HUES6 (cell line): ENCODE results near the gene MS4A10.
A peak's percentile ranks its signal among the peaks of the same experiment; 100 is the strongest.

Experiments used
- H3K27ac ChIP-seq: 2 replicates; pipeline ENCODE4 v1.7.0; 2013; ENCODE audit warnings: low read depth, mild to moderate bottlenecking, low read length, inconsistent platforms
- H3K27me3 ChIP-seq: 2 replicates; pipeline ENCODE4 v1.6.1; 2013; ENCODE audit warnings: low read length; ENCODE audit not compliant: control insufficient read depth, insufficient read depth
- H3K36me3 ChIP-seq: 2 replicates; pipeline ENCODE4 v1.6.1; 2013; ENCODE audit warnings: low read length; ENCODE audit not compliant: control insufficient read depth, insufficient read depth
- H3K4me1 ChIP-seq: 2 replicates; pipeline ENCODE4 v1.6.1; 2013; ENCODE audit warnings: low read length; ENCODE audit not compliant: control insufficient read depth, insufficient read depth
- H3K4me3 ChIP-seq: 2 replicates; pipeline ENCODE4 v1.5.1; 2013; ENCODE audit warnings: low read depth, low read length
- H3K9ac ChIP-seq: one replicate; pipeline ENCODE4 v1.6.1; 2013; ENCODE audit warnings: mild to moderate bottlenecking, low read length
- H3K9me3 ChIP-seq: 2 replicates; pipeline ENCODE4 v1.6.1; 2013; ENCODE audit warnings: low read depth, low read length; ENCODE audit not compliant: control insufficient read depth, insufficient read depth

The MS4A10 gene

DNA sequence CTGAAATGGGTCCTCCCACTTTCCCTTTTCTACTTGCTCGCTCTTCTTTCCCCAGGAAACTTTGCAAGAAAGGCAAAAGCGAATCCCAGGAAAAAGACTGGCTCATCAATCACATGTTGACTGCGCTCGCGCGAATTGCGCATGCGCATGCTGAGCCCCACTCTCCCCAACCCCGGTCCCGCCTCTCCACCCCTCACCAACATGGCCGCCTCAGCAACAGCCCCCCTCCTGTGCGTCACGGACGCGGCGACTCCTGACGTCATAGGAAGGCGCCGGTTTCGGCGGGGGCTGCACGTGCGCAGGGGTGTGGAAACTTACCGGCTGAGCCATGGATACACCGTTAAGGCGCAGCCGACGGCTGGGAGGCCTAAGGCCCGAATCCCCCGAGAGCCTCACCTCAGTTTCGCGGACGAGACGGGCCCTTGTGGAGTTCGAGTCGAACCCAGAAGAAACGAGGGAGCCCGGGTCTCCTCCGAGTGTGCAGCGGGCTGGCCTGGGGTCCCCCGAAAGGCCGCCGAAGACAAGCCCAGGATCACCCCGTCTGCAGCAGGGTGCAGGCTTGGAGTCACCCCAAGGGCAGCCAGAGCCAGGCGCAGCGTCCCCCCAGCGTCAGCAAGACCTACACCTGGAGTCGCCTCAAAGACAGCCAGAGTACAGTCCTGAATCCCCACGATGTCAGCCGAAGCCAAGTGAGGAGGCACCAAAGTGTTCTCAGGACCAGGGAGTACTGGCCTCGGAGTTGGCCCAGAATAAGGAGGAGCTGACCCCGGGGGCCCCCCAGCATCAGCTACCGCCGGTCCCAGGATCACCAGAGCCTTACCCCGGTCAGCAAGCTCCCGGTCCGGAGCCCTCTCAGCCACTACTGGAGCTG is 56.9 kb downstream of the MS4A10 start, which contains the start of gene CCDC86:
Gene CCDC86 (plus strand): TSS at position 317 of the 871 bp plus-strand sequence. CDS start 12 bp downstream, at position 329.
- Histone ChIP-seq H3K9ac (peak within 1 kb of the TSS; percentile 92), H3K4me3 (peak within 1 kb of the TSS; percentile 92)

DNA sequence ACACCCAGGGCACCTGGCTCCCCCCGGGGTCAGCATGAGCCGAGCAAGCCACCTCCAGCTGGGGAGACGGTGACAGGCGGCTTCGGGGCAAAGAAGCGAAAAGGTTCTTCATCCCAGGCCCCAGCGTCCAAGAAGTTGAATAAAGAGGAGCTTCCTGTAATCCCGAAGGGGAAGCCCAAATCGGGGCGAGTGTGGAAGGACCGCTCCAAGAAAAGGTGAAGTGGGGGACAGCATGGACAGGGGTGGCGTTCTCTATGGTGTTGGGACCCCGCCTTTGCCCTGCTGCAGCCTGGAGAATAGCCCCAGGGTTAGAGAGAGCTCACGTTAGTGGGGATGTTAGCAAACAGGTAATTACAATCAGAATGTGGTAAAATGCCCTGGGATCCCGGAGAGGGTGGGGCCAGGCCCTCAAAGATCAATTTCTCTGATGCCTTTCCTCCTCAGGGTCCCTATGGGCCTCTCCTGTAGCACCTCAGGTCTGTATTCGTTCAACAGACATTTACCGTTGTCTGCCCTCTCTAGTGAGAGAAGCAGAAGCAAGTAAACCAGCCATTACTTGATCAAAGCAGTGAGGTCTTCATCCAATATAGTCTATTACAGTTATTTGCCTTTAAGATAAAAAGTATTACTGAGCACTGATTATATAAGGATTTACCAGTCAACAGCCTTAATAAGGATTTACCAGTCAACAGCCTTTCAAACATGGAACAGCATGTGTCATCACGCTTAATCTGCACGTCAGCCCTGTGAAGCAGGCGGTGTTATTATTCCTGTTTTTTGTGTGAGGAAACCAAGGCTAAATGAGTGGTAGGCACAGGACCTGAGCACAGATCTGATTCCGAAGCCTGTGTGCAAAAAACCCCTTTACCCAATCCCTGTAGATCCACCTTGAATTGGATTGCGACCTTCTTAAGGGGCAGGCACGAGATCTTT is 57.8 kb downstream of the MS4A10 start:
- Histone ChIP-seq H3K27me3 (no peaks in the 10 kb centered on the region), H3K9ac (peak overlapping the region; percentile 92), H3K9me3 (no peaks in the 10 kb centered on the region), H3K4me1 (peaks cover 24% of the 10 kb centered on the region), H3K4me3 (peak overlapping the region; percentile 92), H3K27ac (peak overlapping the region; percentile 48; the same call in 1 of the 2 replicates), H3K36me3 (peaks cover 22% of the 10 kb centered on the region)

More for the DNA sequence above, 56.9 kb downstream of the MS4A10 start, which contains the start of gene CCDC86:
- no peaks in the 10 kb centered on the region for H3K27me3 ChIP-seq
- H3K27ac ChIP-seq, result peak within 1 kb of the TSS; percentile 59; the same call in 1 of the 2 replicates
- no peaks in the 10 kb centered on the region for H3K9me3 ChIP-seq
- peaks cover 13% of the 10 kb centered on the region for H3K36me3 ChIP-seq
- peaks cover 24% of the 10 kb centered on the region for H3K4me1 ChIP-seq

DNA sequence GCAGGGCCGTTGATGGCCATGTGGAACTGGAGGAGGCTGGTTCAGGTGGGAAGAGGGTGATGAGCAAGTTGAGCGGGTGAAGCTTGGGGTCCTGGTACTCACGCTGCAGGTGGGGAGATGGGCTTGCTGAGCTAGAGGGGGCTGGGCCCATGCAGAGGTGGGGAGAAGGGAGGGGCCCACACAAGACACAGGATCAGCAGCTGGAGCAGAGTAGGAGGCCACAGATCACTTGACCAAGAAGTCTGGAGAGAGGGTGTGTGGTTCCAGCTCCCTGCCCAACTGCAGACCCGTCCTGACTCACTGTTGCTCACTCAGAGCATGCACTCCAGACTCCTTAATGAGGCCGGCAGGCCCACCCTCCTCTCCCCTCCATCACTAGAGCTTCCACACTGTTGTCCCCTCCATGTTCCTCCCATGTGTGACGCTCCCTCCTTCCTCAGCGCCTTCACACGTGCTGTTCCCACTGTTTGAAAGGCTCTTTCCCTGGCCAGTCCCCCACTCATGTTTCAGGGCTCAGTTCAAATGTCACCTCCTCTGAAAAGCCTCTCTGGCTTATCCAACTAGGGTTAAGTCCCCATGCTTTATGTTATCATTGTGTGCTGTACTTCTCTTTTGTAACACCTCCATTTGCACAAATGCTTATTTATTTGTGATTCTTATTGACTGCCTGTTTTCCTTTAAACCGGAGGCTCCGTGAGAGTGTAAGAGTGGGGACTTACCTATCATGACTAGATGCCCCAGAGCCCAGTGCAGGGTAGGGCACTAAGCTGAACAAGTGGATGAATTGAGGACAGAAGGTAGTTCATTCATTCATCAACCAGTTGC is 59.1 kb downstream of the MS4A10 start:
- Histone ChIP-seq H3K27ac (no peak overlapping the region), H3K27me3 (no peaks in the 10 kb centered on the region), H3K9me3 (no peaks in the 10 kb centered on the region), H3K4me3 (peak overlapping the region; percentile 92), H3K9ac (peak overlapping the region; percentile 92), H3K4me1 (peaks cover 24% of the 10 kb centered on the region), H3K36me3 (peaks cover 35% of the 10 kb centered on the region)

- Histone ChIP-seq H3K36me3 (peaks cover 41% of the 10 kb centered on the region), H3K27ac (no peak overlapping the region), H3K4me3 (peak overlapping the region; percentile 92), H3K9me3 (no peaks in the 10 kb centered on the region), H3K27me3 (no peaks in the 10 kb centered on the region), H3K9ac (no peak overlapping the region), H3K4me1 (peaks cover 24% of the 10 kb centered on the region)
Observed at GRCh38 chr11:60844870-60845221, 59.7 kb downstream of the MS4A10 start.

GRCh38 chr11:60845338-60845737 is 60.2 kb downstream of the MS4A10 start:
- H3K4me1 ChIP-seq, result peaks cover 24% of the 10 kb centered on the region
- no peak overlapping the region for H3K27ac ChIP-seq
- no peak overlapping the region for H3K9ac ChIP-seq
- H3K27me3 ChIP-seq, result no peaks in the 10 kb centered on the region
- H3K4me3 ChIP-seq, result no peak overlapping the region
- no peaks in the 10 kb centered on the region for H3K9me3 ChIP-seq
- peaks cover 46% of the 10 kb centered on the region for H3K36me3 ChIP-seq

DNA sequence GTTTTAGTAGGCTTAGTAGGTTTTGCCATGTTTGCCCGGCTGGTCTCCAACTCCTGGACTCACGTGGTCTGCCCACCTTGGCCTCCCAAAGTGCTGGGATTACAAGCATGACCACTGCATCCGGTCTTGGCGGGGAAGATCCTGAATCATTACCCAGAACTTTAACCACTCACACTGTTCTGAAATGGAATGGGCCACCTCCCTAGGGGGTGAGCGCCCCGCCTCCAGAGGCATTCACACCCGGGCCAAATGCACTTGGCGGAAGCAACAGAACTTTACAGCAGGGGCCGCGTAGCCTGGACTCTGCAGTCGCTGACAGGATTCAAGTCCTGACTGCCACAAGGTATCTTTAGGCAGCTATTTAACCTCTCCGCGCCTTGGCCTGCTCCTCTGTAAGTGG is 62.1 kb downstream of the MS4A10 start:
- H3K27ac ChIP-seq, result no peak overlapping the region
- H3K36me3 ChIP-seq, result peaks cover 60% of the 10 kb centered on the region
- H3K9me3 ChIP-seq, result no peaks in the 10 kb centered on the region
- H3K9ac ChIP-seq, result no peak overlapping the region
- peaks cover 3% of the 10 kb centered on the region for H3K27me3 ChIP-seq
- peaks cover 28% of the 10 kb centered on the region for H3K4me1 ChIP-seq
- no peak overlapping the region for H3K4me3 ChIP-seq

- H3K27ac ChIP-seq, result no peak overlapping the region
- H3K9me3 ChIP-seq, result no peaks in the 10 kb centered on the region
- H3K27me3 ChIP-seq, result peaks cover 9% of the 10 kb centered on the region
- no peak overlapping the region for H3K9ac ChIP-seq
- peaks cover 29% of the 10 kb centered on the region for H3K4me1 ChIP-seq
- no peak overlapping the region for H3K4me3 ChIP-seq
- peaks cover 60% of the 10 kb centered on the region for H3K36me3 ChIP-seq
Observed at GRCh38 chr11:60847896-60848295, 62.8 kb downstream of the MS4A10 start.

DNA sequence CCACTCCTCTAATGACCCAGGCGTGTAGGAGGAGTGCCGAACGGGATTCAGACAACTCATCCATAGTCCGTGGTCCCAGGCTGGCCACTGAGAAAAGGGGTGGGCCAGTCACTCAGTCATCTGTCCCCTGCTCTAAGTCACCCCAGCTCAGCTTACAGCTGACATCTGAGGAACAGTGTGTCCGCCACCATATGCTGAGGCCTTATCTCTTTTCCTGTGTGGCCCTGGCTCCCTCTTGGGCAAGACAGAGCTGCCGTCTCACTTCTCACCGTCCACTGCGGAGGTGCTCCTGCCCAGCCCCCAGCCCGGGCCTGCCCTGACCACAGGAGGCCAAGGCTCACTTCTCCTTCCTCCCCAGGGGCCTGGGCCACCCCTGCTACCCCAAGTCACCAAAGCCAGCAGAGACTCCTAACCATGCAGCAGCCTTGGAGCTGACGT is 63.6 kb downstream of the MS4A10 start:
- H3K9ac ChIP-seq, result no peak overlapping the region
- H3K9me3 ChIP-seq, result no peaks in the 10 kb centered on the region
- no peak overlapping the region for H3K4me3 ChIP-seq
- H3K27ac ChIP-seq, result no peak overlapping the region
- peaks cover 24% of the 10 kb centered on the region for H3K4me1 ChIP-seq
- peaks cover 18% of the 10 kb centered on the region for H3K27me3 ChIP-seq
- peaks cover 60% of the 10 kb centered on the region for H3K36me3 ChIP-seq

- H3K4me3 ChIP-seq, result no peak overlapping the region
- peaks cover 54% of the 10 kb centered on the region for H3K36me3 ChIP-seq
- no peak overlapping the region for H3K27ac ChIP-seq
- no peak overlapping the region for H3K9ac ChIP-seq
- peaks cover 29% of the 10 kb centered on the region for H3K27me3 ChIP-seq
- peaks cover 12% of the 10 kb centered on the region for H3K4me1 ChIP-seq
- H3K9me3 ChIP-seq, result no peaks in the 10 kb centered on the region
Observed at GRCh38 chr11:60849641-60850520, 64.7 kb downstream of the MS4A10 start.
